ENCODE results near the gene PIP5K1B. TPM values are rescaled to one million over a fixed set of nuclear protein-coding genes. Genes with fewer than 3 reads are reported as not detected.

The PIP5K1B gene
- total and polyA plus RNA-seq, 2 donors (not counting 1 experiment from before 2014, with no cell fraction given): 11.8 to 24.1 TPM

DNA sequence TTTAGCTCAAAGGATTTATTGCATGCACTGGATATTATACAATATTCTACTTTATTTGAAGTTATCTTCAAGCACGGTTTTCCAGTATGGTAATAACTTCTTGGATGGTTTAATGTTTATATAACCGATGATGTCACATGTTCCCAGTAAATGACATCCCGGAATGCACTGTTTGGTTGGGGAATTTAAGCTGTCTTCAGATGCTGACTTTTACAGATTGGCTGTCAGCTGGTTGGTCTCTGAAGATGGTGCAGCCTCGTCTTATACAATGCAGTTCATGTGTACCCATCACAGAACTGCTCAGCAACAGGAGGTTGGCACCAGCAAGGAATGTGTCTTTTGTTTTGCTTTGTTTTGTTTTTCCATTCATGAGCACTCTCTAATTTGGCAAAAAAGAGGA, 165.0 kb downstream of the PIP5K1B start:
- intact Hi-C loops (cut with micrococcal nuclease): no loop called here
- no peak overlapping the region for H3K27ac Mint-ChIP-seq
- H3K36me3 ChIP-seq (replicated peaks in 1 of 2; ENCODE audit: control extremely low read depth in 1 of 2, control insufficient read depth in 1 of 2, extremely low read depth in 1 of 2, insufficient read depth in 2 of 2, low read length in 1 of 2): peaks cover 0 to 8% of the 10 kb centered on the region in 2 experiments
- H3K4me1 Mint-ChIP-seq: no peaks in the 10 kb centered on the region
- POLR2A ChIA-PET: interaction anchor here (1.2 kb wide), 1 partner anchor 50 kb away, joined by 4 read pairs; no protein-coding TSS in a partner anchor
- no peak overlapping the region for H3K4me3 Mint-ChIP-seq
- H3K9me3 ChIP-seq (ENCODE audit: control extremely low read depth in 1 of 3, control insufficient read depth in 2 of 3, insufficient read depth in 1 of 3, low read length in 2 of 3): no peaks in the 10 kb centered on the region
- no peaks in the 10 kb centered on the region for H3K4me1 ChIP-seq (ENCODE audit: control insufficient read depth in 2 of 2, insufficient read depth in 2 of 2, low read length in 2 of 2)
- CTCF ChIA-PET: interaction anchor here (1.5 kb wide), 1 partner anchor 23 kb away, joined by 3 read pairs; no protein-coding TSS in a partner anchor
- no peaks in the 10 kb centered on the region for H3K27me3 Mint-ChIP-seq
- H3K27me3 ChIP-seq (replicated peaks in 1 of 4; ENCODE audit: control extremely low read depth in 1 of 4, control insufficient read depth in 3 of 4, insufficient read depth in 4 of 4, low read length in 3 of 4): no peaks in the 10 kb centered on the region
- H3K4me3 ChIP-seq (ENCODE audit: control extremely low read depth in 1 of 5, extremely low read depth in 1 of 5, insufficient read depth in 1 of 5, low read depth in 2 of 5, low read length in 4 of 5): no peak overlapping the region
- no peak overlapping the region for H3K9ac ChIP-seq (ENCODE audit: low read length)
- no peaks in the 10 kb centered on the region for H3K9me3 Mint-ChIP-seq (ENCODE audit: insufficient read depth)
- TF ChIP-seq, protein P1, sequence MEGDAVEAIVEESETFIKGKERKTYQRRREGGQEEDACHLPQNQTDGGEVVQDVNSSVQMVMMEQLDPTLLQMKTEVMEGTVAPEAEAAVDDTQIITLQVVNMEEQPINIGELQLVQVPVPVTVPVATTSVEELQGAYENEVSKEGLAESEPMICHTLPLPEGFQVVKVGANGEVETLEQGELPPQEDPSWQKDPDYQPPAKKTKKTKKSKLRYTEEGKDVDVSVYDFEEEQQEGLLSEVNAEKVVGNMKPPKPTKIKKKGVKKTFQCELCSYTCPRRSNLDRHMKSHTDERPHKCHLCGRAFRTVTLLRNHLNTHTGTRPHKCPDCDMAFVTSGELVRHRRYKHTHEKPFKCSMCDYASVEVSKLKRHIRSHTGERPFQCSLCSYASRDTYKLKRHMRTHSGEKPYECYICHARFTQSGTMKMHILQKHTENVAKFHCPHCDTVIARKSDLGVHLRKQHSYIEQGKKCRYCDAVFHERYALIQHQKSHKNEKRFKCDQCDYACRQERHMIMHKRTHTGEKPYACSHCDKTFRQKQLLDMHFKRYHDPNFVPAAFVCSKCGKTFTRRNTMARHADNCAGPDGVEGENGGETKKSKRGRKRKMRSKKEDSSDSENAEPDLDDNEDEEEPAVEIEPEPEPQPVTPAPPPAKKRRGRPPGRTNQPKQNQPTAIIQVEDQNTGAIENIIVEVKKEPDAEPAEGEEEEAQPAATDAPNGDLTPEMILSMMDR (IDR thresholded peaks at IDR 0.05): no peak
- no peak for TF ChIP-seq EZH2 (IDR thresholded peaks at IDR 0.05; ENCODE audit: borderline replicate concordance, insufficient read depth, low read depth, low read length, poor library complexity, severe bottlenecking)
- WGBS (ENCODE audit: insufficient coverage): 80% methylated on average over 1 of the region's 4 CpGs
- no peak for DNase-seq
- no peaks in the 10 kb centered on the region for H3K79me2 ChIP-seq (ENCODE audit: control insufficient read depth, insufficient read depth, low read length)
- ATAC-seq (ENCODE audit: low read depth): no peak
- H2AFZ ChIP-seq (ENCODE audit: insufficient read depth, low read depth, low read length, poor library complexity, severe bottlenecking): no peak overlapping the region
- H3K4me2 ChIP-seq (replicated peaks; ENCODE audit: low read depth, low read length, poor library complexity, severe bottlenecking): no peak overlapping the region
- H4K20me1 ChIP-seq (ENCODE audit: control insufficient read depth, insufficient read depth, low read length, poor library complexity, severe bottlenecking): peaks cover 4% of the 10 kb centered on the region
- H3K27ac ChIP-seq (ENCODE audit: low read length in 2 of 2): no peak overlapping the region

DNA sequence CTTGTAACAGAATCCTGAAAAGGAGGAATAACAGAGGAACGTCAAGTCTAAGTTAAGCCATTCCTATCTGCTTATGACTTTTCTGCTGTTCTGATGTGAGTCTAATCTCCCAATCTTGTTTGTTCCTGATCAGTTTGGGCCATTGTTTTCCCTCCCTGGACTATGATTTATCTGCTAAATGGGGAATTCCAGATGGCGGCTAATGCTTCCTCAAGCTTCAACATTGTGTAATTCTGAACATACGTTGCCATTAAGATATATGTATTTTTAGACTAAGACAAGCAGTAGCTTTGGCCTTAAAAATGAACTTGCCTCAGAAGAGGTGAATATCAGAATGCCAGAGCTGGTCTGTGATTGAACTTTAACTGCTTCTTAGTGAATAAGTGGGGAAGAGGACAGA, 166.2 kb downstream of the PIP5K1B start:
- Mint-ChIP-seq H3K9me3 (ENCODE audit: insufficient read depth) (no peaks in the 10 kb centered on the region), H3K27me3 (no peaks in the 10 kb centered on the region), H3K27ac (no peak overlapping the region), H3K4me1 (no peaks in the 10 kb centered on the region), H3K4me3 (no peak overlapping the region)
- ATAC-seq (ENCODE audit: low read depth) (no peak), DNase-seq (no peak)
- no peak for TF ChIP-seq EZH2 (IDR thresholded peaks at IDR 0.05; ENCODE audit: borderline replicate concordance, insufficient read depth, low read depth, low read length, poor library complexity, severe bottlenecking)
- TF ChIP-seq, protein P1 (IDR thresholded peaks at IDR 0.05): no peak
- Histone ChIP-seq H3K36me3 (replicated peaks in 1 of 2; ENCODE audit: control extremely low read depth in 1 of 2, control insufficient read depth in 1 of 2, extremely low read depth in 1 of 2, insufficient read depth in 2 of 2, low read length in 1 of 2) (no peaks in the 10 kb centered on the region), H3K4me1 (ENCODE audit: control insufficient read depth in 2 of 2, insufficient read depth in 2 of 2, low read length in 2 of 2) (no peaks in the 10 kb centered on the region), H3K4me2 (replicated peaks; ENCODE audit: low read depth, low read length, poor library complexity, severe bottlenecking) (no peak overlapping the region), H3K9ac (ENCODE audit: low read length) (no peak overlapping the region), H2AFZ (ENCODE audit: insufficient read depth, low read depth, low read length, poor library complexity, severe bottlenecking) (no peak overlapping the region), H3K4me3 (ENCODE audit: control extremely low read depth in 1 of 5, extremely low read depth in 1 of 5, insufficient read depth in 1 of 5, low read depth in 2 of 5, low read length in 4 of 5) (no peak overlapping the region), H4K20me1 (ENCODE audit: control insufficient read depth, insufficient read depth, low read length, poor library complexity, severe bottlenecking) (peaks cover 4% of the 10 kb centered on the region), H3K79me2 (ENCODE audit: control insufficient read depth, insufficient read depth, low read length) (no peaks in the 10 kb centered on the region), H3K27me3 (replicated peaks in 1 of 4; ENCODE audit: control extremely low read depth in 1 of 4, control insufficient read depth in 3 of 4, insufficient read depth in 4 of 4, low read length in 3 of 4) (no peaks in the 10 kb centered on the region), H3K9me3 (ENCODE audit: control extremely low read depth in 1 of 3, control insufficient read depth in 2 of 3, insufficient read depth in 1 of 3, low read length in 2 of 3) (no peaks in the 10 kb centered on the region), H3K27ac (ENCODE audit: low read length in 2 of 2) (no peak overlapping the region)
- intact Hi-C loops (cut with micrococcal nuclease): no loop called here
- CTCF ChIA-PET: no interaction called here
- POLR2A ChIA-PET: no interaction called here
- WGBS (ENCODE audit: insufficient coverage): 90% methylated on average over 2 of the region's 3 CpGs

All from B cell (primary cell).